Measurements from ENCODE around the gene MAPK8IP2.
"Not testable (repeated sequence)": the region's sequence is repeated elsewhere in the genome, so short reads cannot be mapped to it uniquely, and the experiment has no call there.

Gene MAPK8IP2

GRCh38 chr22:50599816-50600455, 657 bp upstream of the MAPK8IP2 start:
- peak in 1 of 2 donors; percentile 47 for DNase-seq (ENCODE audit: low read depth in 2 of 2)

DNA sequence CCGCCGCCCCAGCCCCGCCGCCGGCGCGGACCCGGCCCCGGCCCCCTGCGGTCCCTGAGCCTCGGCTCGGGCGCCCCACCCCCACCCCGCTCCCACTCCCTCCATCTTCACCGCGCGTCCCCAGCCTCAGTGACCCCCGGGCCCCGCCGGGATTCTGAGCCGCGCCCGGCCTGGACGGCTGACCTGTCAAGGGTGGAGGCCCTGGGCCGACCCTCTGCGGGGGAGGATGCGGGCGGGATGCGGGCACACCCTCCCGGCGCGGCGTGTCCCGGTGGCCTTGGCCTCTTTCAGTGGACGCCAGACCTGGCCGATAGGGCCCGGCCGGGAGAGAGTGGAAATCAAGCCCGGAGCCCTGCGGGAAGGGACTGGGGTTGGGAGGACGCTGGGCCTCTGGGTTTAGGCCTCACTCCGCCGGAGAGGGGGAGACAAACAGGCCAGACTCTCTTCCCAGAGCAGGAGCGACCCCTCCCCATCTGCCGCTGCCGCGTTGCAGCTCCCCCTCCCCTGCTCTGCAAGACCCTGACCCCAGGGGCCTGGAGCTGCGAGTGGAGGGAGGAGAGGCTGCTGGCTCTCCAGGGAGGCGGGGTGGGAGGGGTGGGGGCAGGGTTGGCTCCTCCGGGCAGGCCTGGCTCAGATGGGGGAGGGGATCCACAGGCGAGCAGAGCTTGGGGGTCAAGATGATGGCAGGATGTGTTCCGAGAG, 525 bp downstream of the MAPK8IP2 start:
- DNase-seq (ENCODE audit: low read depth in 2 of 2), result no peak

GRCh38 chr22:50601669-50602337, 1.2 kb downstream of the MAPK8IP2 start:
- no peak for DNase-seq (ENCODE audit: low read depth in 2 of 2)

GRCh38 chr22:50602338-50602700, 1.7 kb downstream of the MAPK8IP2 start:
- DNase-seq (ENCODE audit: low read depth in 2 of 2), result no peak

- DNase-seq (ENCODE audit: low read depth in 2 of 2), result no peak
Measured at GRCh38 chr22:50603511-50604255, 3.1 kb downstream of the MAPK8IP2 start.

- no peak for DNase-seq (ENCODE audit: low read depth in 2 of 2)
Measured at GRCh38 chr22:50604256-50605001, 3.8 kb downstream of the MAPK8IP2 start.

DNA sequence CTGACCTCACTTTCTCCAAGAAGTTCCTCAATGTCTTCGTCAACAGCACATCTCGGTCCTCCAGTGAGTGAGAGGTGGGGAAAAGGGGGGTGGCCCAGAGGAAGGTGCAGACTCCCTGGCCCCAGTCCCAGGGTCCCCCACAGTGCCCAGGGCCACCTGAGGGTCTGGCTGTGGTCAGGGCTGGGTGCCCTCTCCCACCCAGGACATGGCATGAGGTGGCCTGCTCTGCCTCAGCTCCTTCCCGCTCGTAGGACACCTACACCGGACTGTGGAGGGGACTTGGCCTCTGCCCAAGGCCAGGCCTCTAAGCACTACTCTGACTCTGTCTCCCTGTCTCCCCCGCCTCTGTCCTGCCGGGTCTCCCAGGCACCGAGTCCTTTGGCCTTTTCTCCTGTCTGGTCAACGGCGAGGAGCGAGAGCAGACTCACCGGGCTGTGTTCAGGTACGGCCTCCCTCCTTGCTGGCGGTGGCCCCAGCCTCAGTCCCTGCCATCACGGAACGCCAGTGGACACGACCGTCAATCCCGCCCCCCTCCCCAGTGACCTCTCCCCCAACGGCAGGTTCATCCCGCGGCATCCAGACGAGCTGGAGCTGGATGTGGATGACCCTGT, 4.5 kb downstream of the MAPK8IP2 start:
- DNase-seq (ENCODE audit: low read depth in 2 of 2), result no peak

DNA sequence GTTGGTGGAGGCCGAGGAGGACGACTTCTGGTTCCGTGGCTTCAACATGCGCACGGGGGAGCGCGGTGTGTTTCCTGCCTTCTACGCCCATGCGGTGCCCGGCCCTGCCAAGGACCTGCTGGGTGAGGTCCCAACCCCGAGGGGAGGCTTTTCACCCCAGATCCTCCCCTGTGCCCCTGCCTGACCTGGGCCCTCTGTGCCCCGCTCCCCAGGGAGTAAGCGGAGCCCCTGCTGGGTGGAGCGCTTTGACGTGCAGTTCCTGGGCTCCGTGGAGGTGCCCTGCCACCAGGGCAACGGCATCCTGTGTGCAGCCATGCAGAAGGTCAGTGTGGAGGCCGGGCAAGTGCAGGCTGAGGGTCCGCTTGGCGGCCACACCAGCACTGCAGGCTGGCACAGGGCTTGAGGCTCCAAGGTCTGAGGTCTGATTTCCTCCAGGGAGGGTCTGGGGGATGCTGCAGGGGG, 5.1 kb downstream of the MAPK8IP2 start:
- no peak for DNase-seq (ENCODE audit: low read depth in 2 of 2)

DNA sequence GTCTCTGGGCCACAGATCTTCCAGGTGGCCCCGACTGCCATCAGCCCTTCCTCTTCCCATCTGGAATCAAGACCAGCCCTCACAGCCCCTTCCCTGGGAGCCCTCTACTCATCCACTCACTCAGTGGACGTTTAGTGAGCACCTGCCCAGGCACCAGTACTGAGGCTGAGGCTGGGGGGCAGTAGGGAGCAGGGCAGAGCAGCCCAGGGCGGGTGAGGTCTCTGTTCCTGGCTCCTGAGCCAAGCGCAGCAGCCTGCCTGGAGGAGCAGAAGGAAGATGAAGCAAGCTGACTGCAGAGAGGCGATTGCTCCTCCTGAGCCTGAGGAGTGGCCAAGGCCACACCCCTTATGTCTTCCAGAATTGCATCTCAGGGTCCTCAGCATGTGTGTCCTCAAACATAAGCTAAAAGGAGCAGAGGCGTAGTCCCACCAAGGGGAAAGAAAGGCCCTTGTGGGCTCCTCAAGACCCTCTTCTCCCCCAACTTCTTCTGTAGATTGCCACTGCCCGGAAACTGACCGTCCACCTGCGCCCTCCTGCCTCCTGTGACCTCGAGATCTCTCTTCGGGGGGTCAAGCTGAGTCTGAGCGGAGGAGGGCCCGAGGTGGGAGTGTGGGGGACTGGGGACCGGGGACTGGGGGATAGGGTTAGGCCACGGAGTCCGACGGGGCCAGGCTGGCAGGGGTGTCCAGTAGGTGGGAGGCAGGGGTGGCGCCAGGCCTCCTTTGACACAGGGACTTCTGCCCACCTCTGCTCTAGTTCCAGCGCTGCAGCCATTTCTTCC, 5.8 kb downstream of the MAPK8IP2 start:
- DNase-seq (ENCODE audit: low read depth in 2 of 2), result no peak

GRCh38 chr22:50606946-50607658, 6.5 kb downstream of the MAPK8IP2 start:
- DNase-seq (ENCODE audit: low read depth in 2 of 2), result no peak

DNA sequence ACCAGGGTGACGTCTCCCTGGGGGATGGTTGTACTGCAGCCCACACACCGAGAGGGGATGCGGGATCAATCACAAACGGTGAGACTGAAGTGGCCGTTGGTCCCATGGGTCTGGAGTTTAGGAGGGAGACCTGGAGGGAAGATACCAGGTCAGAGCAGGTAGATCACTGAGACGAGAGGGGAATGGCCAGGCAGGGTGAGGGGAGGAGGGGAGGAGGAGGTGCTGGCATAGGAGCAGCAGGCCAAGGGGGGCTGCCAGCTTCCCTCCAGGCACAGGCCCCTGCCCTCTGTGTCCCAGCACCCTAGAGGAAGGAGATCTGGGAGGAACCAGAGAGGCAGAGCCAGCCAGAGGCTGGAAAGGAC, 7.0 kb downstream of the MAPK8IP2 start:
- no peak for DNase-seq (ENCODE audit: low read depth in 2 of 2)

DNA sequence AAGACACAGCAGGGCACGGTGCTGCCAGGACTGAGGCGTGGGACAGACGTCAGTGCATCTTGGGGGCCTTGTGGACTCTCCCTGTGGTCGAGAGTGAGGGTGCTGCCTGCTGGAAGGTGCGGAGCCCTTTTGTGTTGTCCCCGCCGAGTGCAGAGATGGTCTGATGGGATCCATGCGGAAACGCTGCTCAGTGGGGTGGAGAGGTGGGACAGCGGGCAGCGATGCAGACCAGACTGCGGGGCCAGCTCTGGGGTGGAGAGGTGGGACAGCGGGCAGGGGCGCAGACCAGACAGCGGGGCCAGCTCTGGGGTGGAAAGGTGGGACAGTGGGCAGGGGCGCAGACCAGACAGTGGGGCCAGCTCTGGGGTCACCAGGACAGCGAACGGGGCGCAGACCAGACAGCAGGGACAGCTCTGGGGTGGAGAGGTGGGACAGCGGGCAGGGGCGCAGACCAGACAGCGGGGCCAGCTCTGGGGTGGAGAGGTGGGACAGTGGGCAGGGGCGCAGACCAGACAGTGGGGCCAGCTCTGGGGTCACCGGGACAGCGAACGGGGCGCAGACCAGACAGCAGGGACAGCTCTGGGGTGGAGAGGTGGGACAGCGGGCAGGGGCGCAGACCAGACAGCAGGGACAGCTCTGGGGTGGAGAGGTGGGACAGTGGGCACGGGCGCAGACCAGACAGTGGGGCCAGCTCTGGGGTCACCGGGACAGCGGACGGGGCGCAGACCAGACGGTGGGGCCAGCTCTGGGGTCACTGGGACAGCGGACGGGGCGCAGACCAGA, 7.7 kb downstream of the MAPK8IP2 start:
- DNase-seq (ENCODE audit: low read depth in 2 of 2), result not testable (repeated sequence)

DNA sequence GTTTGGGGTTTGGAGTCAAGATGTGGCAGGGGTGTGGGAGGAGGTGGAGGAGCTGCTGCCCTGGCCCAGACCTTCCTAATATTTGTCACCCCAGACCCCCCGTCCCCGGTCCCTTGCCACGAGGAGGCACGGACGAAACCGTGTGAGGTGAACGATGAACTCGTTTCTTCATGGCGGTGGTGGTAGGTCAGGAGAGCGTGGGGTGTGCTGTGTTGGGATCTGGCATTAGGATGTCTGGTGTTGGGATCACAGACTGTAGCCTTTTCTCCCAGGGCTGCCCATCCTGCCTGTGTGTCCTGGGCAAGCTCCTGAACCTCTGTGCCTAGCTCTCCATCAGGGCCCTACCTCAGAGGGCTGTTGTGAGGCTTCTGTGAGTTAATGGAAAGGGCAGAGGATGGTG, 8.4 kb downstream of the MAPK8IP2 start:
- no peak for DNase-seq (ENCODE audit: low read depth in 2 of 2)

DNA sequence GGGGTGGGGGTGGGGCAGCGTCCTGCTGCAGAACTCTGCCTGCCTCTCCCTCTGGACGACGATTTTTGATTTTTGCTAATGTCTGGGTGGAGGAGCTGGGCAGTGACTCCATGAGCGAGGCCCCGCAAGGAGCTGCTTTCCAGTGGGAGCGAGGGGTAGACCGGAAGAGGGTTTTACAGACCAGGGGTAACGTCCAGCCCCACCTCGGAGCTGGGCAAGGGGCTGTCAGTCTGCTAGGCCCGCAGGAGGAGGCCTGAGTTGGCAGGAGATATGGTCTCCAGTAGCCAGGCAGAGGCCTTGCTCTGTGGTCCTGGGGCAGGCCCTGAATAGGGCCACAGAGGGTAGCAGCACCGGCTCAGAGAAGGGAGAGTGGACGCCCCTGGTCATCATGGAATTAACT, 9.0 kb downstream of the MAPK8IP2 start:
- no peak for DNase-seq (ENCODE audit: low read depth in 2 of 2)

GRCh38 chr22:50610041-50610451, 9.5 kb downstream of the MAPK8IP2 start:
- DNase-seq (ENCODE audit: low read depth in 2 of 2), result no peak

DNA sequence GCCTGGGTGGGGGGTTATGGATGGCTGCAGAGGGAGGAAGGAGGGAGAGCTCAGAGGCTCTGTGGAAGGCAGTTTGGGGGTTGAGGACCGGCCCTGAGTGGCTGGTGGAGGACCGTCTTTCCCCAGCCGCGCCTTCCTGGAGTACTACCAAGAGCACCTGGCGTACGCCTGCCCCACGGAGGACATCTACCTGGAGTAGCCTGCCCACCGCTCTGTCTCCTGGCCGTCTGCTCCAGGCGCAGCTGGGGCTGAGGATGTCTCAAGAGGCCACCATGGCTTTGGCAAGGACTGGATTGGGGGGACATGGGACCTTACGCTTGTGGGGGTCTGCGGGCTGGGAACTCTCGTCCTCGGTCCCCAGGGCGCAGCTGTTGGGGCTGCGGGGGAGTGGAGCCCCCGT, 10.0 kb downstream of the MAPK8IP2 start:
- no peak for DNase-seq (ENCODE audit: low read depth in 2 of 2)

DNA sequence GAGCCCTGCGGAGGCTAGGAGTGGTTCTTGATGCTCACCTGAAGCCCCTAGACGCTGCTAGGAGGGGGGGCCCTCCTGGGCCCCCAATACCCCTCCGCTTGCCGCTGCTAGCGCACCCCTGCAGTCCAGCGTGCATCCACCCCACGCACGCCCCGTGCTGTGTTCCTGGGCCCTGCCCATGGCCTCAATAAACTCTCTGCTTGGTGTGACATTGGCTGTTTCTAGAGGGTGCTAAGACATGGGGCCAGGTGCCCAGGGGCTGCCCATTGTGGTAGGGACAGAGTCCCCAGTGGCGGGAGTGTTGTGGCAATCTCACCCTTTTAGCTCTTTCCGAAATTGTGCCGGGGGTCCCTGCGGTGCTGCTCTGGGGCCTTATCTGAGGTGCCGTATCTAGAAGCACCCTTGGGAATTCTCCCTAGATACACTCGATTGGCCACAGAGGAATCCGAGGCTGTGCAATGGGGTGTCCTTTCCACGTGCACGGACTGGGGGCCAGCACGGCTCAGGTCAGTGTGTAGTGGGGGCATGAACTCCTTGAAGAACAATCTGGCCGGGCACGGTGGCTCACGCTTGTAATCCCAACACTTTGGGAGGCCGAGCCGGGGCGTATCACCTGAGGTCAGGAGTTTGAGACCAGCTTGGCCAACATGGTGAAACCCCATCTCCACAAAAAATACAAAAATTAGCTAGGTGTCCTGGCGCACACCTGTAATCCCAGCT, 10.9 kb downstream of the MAPK8IP2 start:
- DNase-seq (ENCODE audit: low read depth in 2 of 2), result no peak

- no peak for DNase-seq (ENCODE audit: low read depth in 2 of 2)
Measured at GRCh38 chr22:50612168-50612527, 11.6 kb downstream of the MAPK8IP2 start.

All from stimulated activated CD4-positive, alpha-beta T cell treated with anti-CD3 and anti-CD28 coated beads, Interleukin-1b, Interleukin-23, amount 100 ng/mL, for 4 hours (primary cell).